ENCODE results near the gene SDHAF2.

- no peak for TF ChIP-seq POLR2A (IDR thresholded peaks at IDR 0.05; ENCODE audit: low read length)
- no peak for TF ChIP-seq GATA1 (IDR thresholded peaks at IDR 0.05; ENCODE audit: low read depth, low read length)
Measured at GRCh38 chr11:61473370-61474012, 43.6 kb downstream of the SDHAF2 start.

Data from erythroblast (primary cell).